Cardiac fibroblast (primary cell): ENCODE measurements around the gene FOXF2.

ENCODE experiments used
- DNase-seq, 2 donors: peaks; one replicate each; pipeline versions ENCODE4 v3.0.0 to v3.0.0-alpha.2; 2010; ENCODE audit warnings: low read depth in 2 of 2
- H3K4me3 ChIP-seq, 2 donors: replicated peaks in 1 of 2; 1 replicate in 1 of 2; 2 replicates in 1 of 2; pipeline ENCODE4 v1.5.1; 2011; ENCODE audit warnings: low read depth in 2 of 2, low read length in 2 of 2, mild to moderate bottlenecking in 2 of 2, moderate library complexity in 1 of 2
- CTCF ChIP-seq: IDR thresholded peaks from one replicate; pipeline ENCODE4 v1.5.1; 2011; ENCODE audit warnings: low read depth, mild to moderate bottlenecking, low read length, inconsistent platforms

The FOXF2 gene

GRCh38 chr6:1377526-1377925 lies 11.8 kb upstream of the FOXF2 start:
- TF ChIP-seq CTCF: no peak
- H3K4me3 ChIP-seq: no peak overlapping the region
- DNase-seq: no peak

GRCh38 chr6:1378065-1379016 lies 11.0 kb upstream of the FOXF2 start:
- no peak for DNase-seq
- TF ChIP-seq CTCF: no peak
- H3K4me3 ChIP-seq: no peak overlapping the region

GRCh38 chr6:1379017-1379787 lies 10.2 kb upstream of the FOXF2 start:
- DNase-seq: no peak
- no peak overlapping the region for H3K4me3 ChIP-seq
- no peak for TF ChIP-seq CTCF

GRCh38 chr6:1379788-1380147 lies 9.6 kb upstream of the FOXF2 start:
- H3K4me3 ChIP-seq: no peak overlapping the region
- no peak for TF ChIP-seq CTCF
- no peak for DNase-seq

GRCh38 chr6:1380625-1381427 lies 8.6 kb upstream of the FOXF2 start:
- TF ChIP-seq CTCF: no peak
- no peak overlapping the region for H3K4me3 ChIP-seq
- no peak for DNase-seq

GRCh38 chr6:1381481-1382330 lies 7.7 kb upstream of the FOXF2 start:
- peak; percentile 51 for TF ChIP-seq CTCF
- DNase-seq: peak in 1 of 2 donors; percentile 25
- H3K4me3 ChIP-seq: no peak overlapping the region
